NCI-H1417 (cell line): ENCODE measurements around the gene PLEKHG3.

Source experiments
- DNase-seq, 3 experiments: peaks; one replicate each; lab custom pipeline; 2025; lab: John Stamatoyannopoulos, UW

The PLEKHG3 gene

DNA sequence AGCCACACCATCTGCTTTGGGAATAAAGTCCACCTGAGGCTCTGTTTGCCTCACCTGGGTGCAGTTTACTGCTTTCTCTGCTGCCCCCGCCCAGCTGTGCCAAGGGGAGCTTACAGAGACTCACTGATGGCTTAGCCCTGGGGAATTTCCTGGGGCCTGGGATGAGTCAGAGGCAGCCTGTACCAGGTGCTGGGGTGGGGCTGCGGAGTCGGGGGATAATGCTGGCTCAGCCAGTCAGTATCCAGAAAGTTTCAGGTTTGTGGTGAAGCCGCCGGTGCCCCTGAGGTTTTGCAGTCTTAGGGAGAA is 22.3 kb downstream of the PLEKHG3 start:
- DNase-seq, result peak in 2 of 3 experiments; percentile 41 to 68

- no peak for DNase-seq
These were observed 23.4 kb downstream of the PLEKHG3 start for GRCh38 chr14:64727551-64728071.

- DNase-seq, result no peak
These were observed 23.9 kb downstream of the PLEKHG3 start for GRCh38 chr14:64728106-64728505.

- DNase-seq, result no peak
These were observed 24.6 kb downstream of the PLEKHG3 start for GRCh38 chr14:64728856-64729255.

- DNase-seq, result no peak
These were observed 25.3 kb downstream of the PLEKHG3 start for GRCh38 chr14:64729386-64730060.

- no peak for DNase-seq
These were observed 25.8 kb downstream of the PLEKHG3 start for GRCh38 chr14:64730061-64730440.

DNA sequence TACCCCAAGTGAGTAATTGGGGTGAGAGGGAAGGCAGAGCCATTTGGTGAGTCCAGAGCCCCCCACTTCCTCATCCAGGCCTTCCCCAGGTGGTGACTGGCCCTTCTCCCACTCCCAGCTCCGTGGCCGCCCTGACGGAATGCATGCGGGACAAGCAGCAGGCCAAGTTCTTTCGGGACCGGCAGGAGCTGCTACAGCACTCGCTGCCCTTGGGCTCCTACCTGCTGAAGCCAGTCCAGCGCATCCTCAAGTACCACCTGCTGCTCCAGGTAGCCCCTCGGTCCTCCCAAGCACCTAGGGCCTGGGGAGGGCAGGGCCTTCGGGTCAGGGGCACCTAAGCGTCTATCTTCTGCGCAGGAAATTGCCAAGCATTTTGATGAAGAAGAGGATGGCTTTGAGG is 26.5 kb downstream of the PLEKHG3 start:
- no peak for DNase-seq

- no peak for DNase-seq
These were observed 26.9 kb downstream of the PLEKHG3 start for GRCh38 chr14:64731141-64731581.

DNA sequence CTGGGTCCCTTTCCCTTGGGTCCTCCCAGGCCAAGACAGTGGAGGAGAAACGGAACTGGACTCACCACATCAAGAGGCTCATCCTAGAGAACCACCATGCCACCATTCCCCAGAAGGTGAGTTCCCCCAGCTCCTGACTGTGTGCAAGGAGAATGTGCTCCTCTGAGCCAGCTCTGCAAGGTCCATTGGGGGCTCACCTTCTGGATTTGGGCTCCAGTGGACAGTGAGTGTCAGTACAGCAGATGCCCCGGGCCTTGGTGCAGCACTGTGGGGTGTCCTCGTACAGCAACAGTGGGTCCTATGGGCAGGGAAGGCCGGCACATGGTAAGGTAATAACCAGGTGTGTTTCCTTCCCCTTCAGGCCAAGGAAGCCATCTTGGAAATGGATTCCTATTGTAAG is 27.8 kb downstream of the PLEKHG3 start:
- DNase-seq, result no peak

DNA sequence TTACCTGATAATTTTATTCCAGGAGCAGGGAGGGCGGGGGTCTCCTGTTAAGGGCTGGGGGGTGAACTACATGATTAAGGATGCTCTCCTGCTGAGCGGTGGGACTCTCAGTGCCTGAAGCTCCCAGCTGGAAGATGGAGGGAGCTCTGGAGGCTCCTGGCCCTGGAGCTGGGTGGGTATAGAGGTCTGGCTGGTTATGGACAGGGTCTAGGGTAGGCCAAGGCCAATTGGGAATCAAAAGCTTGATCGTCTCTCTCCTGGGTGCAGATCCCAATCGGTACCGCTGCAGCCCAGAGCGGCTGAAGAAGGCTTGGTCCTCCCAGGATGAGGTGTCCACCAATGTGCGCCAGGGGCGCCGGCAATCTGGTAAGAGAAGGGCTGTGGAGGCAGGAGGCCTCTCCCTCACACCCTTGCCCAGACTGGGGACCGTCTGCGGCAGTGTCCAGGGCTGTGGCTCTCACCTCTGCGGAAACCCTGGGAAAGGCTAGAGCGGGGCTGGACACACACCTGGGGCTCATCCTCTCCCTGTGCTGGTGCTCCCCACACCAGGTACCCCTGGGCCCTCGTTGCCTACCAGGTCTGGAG is 28.4 kb downstream of the PLEKHG3 start:
- DNase-seq, result no peak

GRCh38 chr14:64733321-64733720 is 29.1 kb downstream of the PLEKHG3 start:
- no peak for DNase-seq

DNA sequence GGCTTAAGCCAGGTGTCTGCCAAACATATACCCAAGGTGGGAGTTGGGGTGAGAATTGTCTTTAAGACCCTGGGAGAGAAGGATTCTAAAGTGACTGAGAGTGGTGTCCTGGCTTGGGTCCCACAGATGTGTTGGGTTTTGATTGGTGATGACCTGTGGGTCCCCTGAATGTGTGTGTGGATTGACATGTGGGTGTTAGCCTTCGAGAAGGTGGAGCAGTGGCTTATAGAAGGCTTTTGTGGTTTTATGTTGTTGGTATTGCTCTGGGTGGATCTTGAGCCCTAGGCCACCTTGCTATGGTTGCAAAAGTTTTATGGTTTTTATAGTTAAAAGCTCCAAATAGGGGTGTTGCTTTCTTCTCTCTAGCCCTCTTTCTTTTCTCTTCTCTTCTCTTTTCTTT is 29.7 kb downstream of the PLEKHG3 start:
- no peak for DNase-seq

- peak in 2 of 3 experiments; percentile 28 to 92 for DNase-seq
These were observed 30.8 kb downstream of the PLEKHG3 start for GRCh38 chr14:64734990-64735389.

GRCh38 chr14:64736271-64737169 is 32.3 kb downstream of the PLEKHG3 start:
- DNase-seq, result peak; percentile 16 to 64 (median 51)

DNA sequence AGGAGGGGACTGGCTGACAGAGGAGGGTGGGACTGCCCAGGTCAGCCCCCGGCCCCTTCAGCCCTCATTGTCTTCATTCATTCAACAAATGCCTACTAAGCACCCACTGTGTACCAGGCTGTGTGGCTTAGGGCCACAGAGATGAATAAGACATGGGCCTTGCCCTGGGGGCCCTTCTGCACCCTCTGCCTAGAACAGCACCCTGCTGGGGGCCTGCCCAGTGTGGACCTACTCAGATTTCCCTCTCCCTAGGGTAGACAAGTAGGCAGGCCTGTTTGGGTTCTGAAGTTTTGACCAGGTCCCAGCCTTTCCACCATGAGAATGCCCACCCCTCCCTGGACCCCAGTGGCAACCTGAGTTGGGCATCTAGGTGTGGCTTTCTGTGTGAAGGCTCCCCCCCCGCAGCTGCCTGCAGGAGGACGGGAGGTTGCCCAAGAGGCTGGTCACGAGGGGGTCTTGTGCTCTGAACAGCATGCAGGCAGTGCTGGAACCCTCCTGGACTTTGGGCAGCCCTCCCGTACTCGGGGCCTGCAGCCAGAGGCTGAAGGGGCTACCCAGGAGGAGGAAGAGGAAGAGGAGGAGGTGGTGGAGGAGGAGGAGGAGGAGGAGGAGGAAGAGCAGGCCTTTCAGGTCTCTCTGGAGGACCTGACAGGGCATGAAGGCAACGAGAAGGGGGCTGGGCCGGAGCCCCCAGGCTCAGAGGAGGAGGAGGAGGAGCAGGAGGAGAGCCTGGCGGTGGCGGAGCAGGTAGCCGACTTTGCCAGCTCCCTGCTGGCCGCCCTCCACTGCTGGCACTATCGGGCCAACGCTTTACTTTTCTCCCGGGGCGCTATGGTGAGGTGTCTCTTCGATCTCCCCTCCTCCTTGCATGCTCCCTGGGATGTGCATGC is 33.4 kb downstream of the PLEKHG3 start:
- no peak for DNase-seq

GRCh38 chr14:64738281-64738804 is 34.1 kb downstream of the PLEKHG3 start:
- no peak for DNase-seq

DNA sequence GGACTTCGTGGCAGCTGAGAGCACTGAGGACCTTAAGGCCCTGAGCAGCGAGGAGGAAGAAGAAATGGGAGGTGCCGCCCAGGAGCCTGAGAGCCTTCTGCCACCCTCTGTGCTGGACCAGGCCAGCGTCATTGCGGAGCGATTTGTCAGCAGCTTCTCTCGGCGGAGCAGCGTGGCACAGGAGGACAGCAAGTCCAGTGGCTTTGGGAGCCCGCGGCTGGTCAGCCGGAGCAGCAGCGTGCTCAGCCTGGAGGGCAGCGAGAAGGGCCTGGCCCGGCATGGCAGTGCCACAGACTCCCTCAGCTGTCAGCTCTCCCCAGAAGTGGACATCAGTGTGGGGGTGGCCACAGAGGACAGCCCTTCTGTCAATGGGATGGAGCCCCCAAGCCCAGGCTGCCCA is 37.0 kb downstream of the PLEKHG3 start:
- DNase-seq, result no peak

DNA sequence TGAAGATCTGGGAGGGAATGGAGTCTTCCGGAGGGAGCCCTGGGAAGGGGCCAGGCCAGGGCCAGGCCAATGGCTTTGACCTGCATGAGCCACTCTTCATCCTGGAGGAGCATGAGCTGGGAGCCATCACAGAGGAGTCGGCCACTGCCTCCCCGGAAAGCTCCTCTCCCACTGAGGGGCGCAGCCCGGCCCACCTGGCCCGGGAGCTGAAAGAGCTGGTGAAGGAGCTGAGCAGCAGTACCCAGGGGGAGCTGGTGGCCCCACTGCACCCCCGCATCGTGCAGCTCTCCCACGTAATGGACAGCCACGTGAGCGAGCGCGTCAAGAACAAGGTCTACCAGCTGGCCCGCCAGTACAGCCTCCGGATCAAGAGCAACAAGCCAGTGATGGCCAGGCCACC is 37.7 kb downstream of the PLEKHG3 start:
- DNase-seq, result no peak

DNA sequence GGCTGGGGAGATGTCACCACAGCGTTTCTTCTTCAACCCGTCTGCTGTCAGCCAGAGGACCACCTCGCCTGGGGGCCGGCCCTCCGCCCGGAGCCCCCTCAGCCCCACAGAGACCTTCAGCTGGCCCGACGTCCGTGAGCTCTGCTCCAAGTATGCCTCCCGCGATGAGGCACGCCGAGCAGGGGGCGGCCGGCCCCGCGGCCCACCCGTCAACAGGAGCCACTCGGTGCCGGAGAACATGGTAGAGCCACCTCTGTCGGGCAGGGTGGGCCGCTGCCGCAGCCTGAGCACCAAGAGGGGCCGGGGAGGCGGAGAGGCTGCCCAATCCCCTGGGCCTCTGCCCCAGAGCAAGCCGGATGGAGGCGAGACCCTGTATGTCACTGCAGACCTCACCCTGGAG is 38.8 kb downstream of the PLEKHG3 start:
- DNase-seq, result no peak

GRCh38 chr14:64745511-64746091 is 41.4 kb downstream of the PLEKHG3 start:
- DNase-seq, result no peak
